Activated T-helper 1 cell treated with anti-CD3 and anti-CD28 coated beads, Interleukin-12 subunit alpha, Interleukin-12 subunit beta, Interleukin-2, Interleukin-4 antibody, amounts not matched to agents 30 ng/mL and 10 ng/mL and 1 ng/mL, durations not matched to agents 14 hours and 24 hours and 36 hours (primary cell): ENCODE results near the gene CLEC16A. TPM values are rescaled to one million over a fixed set of nuclear protein-coding genes. Genes with fewer than 3 reads are reported as not detected.

Source experiments
- DNase-seq: peaks from one replicate; pipeline ENCODE4 v3.0.0; 2021; ENCODE audit warnings: low spot score
- H3K27ac Mint-ChIP-seq: one replicate; pipeline ENCODE4 v1.8.0; 2021; ENCODE audit warnings: mild to moderate bottlenecking, mixed read lengths
- H3K27me3 Mint-ChIP-seq: one replicate; pipeline ENCODE4 v1.8.0; 2022; ENCODE audit warnings: mild to moderate bottlenecking, moderate library complexity, mixed read lengths; ENCODE audit not compliant: insufficient read depth
- H3K36me3 Mint-ChIP-seq: one replicate; pipeline ENCODE4 v1.8.0; 2021; ENCODE audit warnings: low read depth, mixed read lengths
- H3K4me1 Mint-ChIP-seq: one replicate; pipeline ENCODE4 v1.8.0; 2021; ENCODE audit warnings: low read depth, mixed read lengths
- H3K4me3 Mint-ChIP-seq: one replicate; pipeline ENCODE4 v1.8.0; 2021; ENCODE audit warnings: mild to moderate bottlenecking, moderate library complexity, mixed read lengths
- H3K9me3 Mint-ChIP-seq: one replicate; pipeline ENCODE4 v1.8.0; 2021; ENCODE audit warnings: mixed read lengths
- intact Hi-C: fragments of 100-400 bp; cut with micrococcal nuclease; formaldehyde crosslinking; loops from one replicate; pipeline ENCODE4 v1.15.1; 2024
- total RNA-seq: library from RNA; stranded (reverse); gene quantifications from 2 replicates; pipeline ENCODE4 v1.2.3, GENCODE V29; 2022

The CLEC16A gene
- total RNA-seq, 1 donor from 2014 or later: 37.4 TPM

GRCh38 chr16:11138769-11139325, 194.5 kb downstream of the CLEC16A start:
- intact Hi-C loops: loop anchor here (2.0 kb wide), 1 partner anchor 14 kb away; no protein-coding TSS in a partner anchor
- Mint-ChIP-seq H3K27ac (peak overlapping the region; percentile 38), H3K27me3 (no peaks in the 10 kb centered on the region)

GRCh38 chr16:11139326-11140097, 195.1 kb downstream of the CLEC16A start:
- peak overlapping the region; percentile 89 for H3K27ac Mint-ChIP-seq
- H3K4me1 Mint-ChIP-seq: peaks cover 62% of the 10 kb centered on the region
- no peaks in the 10 kb centered on the region for H3K27me3 Mint-ChIP-seq
- peaks cover 22% of the 10 kb centered on the region for H3K36me3 Mint-ChIP-seq
- peak overlapping the region; percentile 48 for H3K4me3 Mint-ChIP-seq
- intact Hi-C loops: loop anchor here (2.0 kb wide), 1 partner anchor 15 kb away; no protein-coding TSS in a partner anchor
- no peak for DNase-seq
- H3K9me3 Mint-ChIP-seq: no peaks in the 10 kb centered on the region

More at GRCh38 chr16:11138769-11139325, 194.5 kb downstream of the CLEC16A start:
- DNase-seq: no peak
- peaks cover 22% of the 10 kb centered on the region for H3K36me3 Mint-ChIP-seq
- H3K4me1 Mint-ChIP-seq: peaks cover 62% of the 10 kb centered on the region
- no peak overlapping the region for H3K4me3 Mint-ChIP-seq
- H3K9me3 Mint-ChIP-seq: no peaks in the 10 kb centered on the region

DNA sequence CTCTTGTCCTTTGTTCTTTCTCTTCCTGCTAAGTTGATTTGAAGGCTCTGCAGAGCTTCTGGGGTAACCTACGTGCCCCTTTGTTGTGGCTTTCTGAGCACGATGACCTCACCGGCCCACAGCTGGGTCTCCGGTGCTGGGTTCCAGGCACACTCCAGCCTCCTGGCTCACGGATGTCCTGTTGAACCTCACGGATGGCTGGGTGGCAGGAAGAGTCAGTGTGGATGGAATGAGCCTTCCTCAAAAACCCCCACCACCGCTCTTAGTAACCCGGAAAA, 195.7 kb downstream of the CLEC16A start:
- Mint-ChIP-seq H3K27me3 (no peaks in the 10 kb centered on the region), H3K4me3 (peak overlapping the region; percentile 48), H3K36me3 (peaks cover 17% of the 10 kb centered on the region), H3K27ac (peak overlapping the region; percentile 89), H3K4me1 (peaks cover 62% of the 10 kb centered on the region), H3K9me3 (no peaks in the 10 kb centered on the region)
- intact Hi-C loops: no loop called here
- peak; percentile 48 for DNase-seq

- H3K9me3 Mint-ChIP-seq: no peaks in the 10 kb centered on the region
- DNase-seq: no peak
- peak overlapping the region; percentile 89 for H3K27ac Mint-ChIP-seq
- H3K4me3 Mint-ChIP-seq: peak overlapping the region; percentile 48
- H3K36me3 Mint-ChIP-seq: peaks cover 17% of the 10 kb centered on the region
- H3K4me1 Mint-ChIP-seq: peaks cover 59% of the 10 kb centered on the region
- no peaks in the 10 kb centered on the region for H3K27me3 Mint-ChIP-seq
- intact Hi-C loops: no loop called here
These were observed 196.1 kb downstream of the CLEC16A start for GRCh38 chr16:11140466-11140865.

- Mint-ChIP-seq H3K27me3 (no peaks in the 10 kb centered on the region), H3K36me3 (peaks cover 13% of the 10 kb centered on the region), H3K9me3 (no peaks in the 10 kb centered on the region), H3K27ac (no peak overlapping the region), H3K4me1 (peaks cover 55% of the 10 kb centered on the region), H3K4me3 (no peak overlapping the region)
- DNase-seq: no peak
- intact Hi-C loops: no loop called here
These were observed 196.5 kb downstream of the CLEC16A start for GRCh38 chr16:11140867-11141266.

DNA sequence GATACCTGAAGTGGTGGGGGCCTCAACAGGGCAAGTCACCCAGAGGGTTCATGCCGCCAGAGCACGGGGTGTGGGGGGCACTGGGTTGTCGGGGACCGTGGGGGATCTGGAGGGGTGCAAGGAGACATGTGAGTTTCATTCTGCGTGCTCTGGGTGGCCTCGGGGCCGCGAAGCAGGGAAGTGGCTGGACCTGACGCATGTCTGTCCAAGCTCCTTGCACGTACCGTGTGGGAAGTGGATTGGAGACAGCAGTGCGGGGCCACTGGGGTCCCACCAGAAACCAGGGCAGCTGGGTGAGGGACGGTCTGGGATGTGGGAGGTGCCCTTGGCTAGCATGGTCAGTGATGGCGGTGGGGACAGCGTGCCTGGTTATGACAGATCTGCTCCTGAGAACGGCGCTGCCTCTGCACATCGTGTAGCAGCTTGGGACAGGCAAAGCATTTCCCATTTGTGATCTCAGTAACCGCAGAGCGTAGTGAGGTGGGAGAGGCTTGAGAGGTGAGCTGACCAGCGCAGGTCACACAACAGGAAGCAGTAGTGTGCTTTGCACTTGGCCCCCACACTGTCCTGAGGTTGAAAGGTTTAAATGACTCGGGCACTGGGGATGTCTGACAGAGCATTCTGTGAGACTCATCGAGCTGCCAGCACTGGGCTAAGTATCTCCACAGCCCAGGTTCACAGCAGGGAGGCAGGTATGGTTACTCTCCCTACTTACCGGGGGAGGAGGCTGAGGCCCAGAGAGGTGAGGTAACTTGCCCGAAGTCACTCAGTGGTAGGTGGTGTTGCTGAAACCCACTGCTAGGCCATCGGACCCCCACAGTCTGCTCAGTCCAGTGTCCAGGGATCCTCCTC, 197.3 kb downstream of the CLEC16A start:
- no peak overlapping the region for H3K27ac Mint-ChIP-seq
- H3K4me1 Mint-ChIP-seq: peaks cover 47% of the 10 kb centered on the region
- H3K4me3 Mint-ChIP-seq: no peak overlapping the region
- H3K9me3 Mint-ChIP-seq: no peaks in the 10 kb centered on the region
- intact Hi-C loops: no loop called here
- H3K36me3 Mint-ChIP-seq: peaks cover 10% of the 10 kb centered on the region
- no peak for DNase-seq
- H3K27me3 Mint-ChIP-seq: no peaks in the 10 kb centered on the region

DNA sequence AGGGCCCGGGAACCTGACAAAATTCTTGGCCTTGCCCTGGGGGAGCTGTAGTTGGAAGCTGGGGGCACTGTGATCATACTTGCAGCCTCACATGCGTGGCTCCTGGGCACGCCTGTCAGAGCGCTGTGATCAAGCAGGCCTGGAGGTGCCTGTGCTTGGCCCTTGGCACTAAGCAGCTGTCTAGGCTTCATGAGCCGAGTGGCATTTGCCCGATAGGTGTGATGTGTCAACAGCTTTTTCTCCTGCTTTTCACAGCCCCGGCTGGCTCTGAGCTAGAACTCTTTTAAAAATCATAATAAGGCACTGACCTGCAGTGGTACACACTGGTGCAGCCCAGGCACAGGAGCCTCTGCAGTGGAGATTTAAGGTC, 197.9 kb downstream of the CLEC16A start:
- H3K9me3 Mint-ChIP-seq: no peaks in the 10 kb centered on the region
- no peaks in the 10 kb centered on the region for H3K27me3 Mint-ChIP-seq
- H3K27ac Mint-ChIP-seq: no peak overlapping the region
- H3K4me3 Mint-ChIP-seq: no peak overlapping the region
- intact Hi-C loops: no loop called here
- peaks cover 12% of the 10 kb centered on the region for H3K36me3 Mint-ChIP-seq
- no peak for DNase-seq
- H3K4me1 Mint-ChIP-seq: peaks cover 47% of the 10 kb centered on the region

DNA sequence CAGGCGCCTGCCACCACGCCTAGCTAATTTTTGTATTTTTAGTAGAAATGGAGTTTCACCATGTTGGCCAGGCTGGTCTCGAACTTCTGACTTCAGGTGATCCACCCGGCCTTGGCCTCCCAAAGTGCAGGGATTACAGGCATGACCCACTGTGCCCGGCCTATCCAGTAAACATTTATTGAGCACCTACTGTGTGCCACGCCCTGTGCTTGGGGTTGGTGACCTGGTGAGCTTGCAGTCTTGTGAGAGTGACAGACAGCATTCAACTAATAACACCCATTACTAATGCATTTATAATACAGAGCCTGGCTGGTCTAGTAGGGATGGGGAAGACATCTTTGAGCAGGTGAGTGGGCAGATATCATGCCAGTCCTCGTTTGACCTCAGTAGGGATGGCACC, 198.6 kb downstream of the CLEC16A start:
- intact Hi-C loops: no loop called here
- Mint-ChIP-seq H3K4me3 (no peak overlapping the region), H3K4me1 (peaks cover 49% of the 10 kb centered on the region), H3K27me3 (no peaks in the 10 kb centered on the region), H3K9me3 (no peaks in the 10 kb centered on the region), H3K27ac (no peak overlapping the region), H3K36me3 (peaks cover 11% of the 10 kb centered on the region)
- DNase-seq: no peak

DNA sequence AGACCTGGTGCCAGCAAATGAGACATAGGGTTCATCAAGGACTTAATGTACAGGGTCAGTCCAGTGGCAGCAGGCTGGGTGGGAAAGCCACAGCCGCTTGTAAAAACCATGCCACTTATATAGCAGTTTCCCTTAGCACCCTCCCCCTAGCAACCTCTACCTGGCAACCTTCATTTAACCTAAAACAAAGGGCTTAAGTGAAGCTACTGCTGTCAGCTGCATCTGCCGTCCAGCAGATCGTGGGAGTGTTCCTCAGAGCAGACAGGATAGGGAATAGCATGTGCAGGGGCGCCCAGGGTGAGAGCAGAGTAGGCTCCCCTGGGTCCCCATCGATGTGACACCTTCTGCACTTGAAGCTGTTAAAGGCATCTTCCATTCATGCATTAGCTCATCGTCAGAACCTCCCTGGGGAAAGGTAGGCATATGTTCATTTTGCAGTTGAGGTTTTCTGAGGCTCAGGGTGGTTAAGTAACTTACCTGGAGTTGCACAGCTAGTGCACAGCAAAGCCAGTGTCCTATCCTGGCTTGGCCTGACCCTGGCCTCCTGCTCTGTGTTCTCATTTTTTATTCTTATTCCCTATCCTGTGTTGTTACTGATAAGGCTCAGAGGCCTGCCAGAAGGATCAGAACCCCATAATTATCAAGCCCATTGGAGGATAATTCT, 199.1 kb downstream of the CLEC16A start:
- peaks cover 46% of the 10 kb centered on the region for H3K4me1 Mint-ChIP-seq

GRCh38 chr16:11144122-11144521, 199.8 kb downstream of the CLEC16A start:
- Mint-ChIP-seq H3K36me3 (peaks cover 13% of the 10 kb centered on the region), H3K4me3 (no peak overlapping the region), H3K27me3 (no peaks in the 10 kb centered on the region), H3K9me3 (no peaks in the 10 kb centered on the region), H3K4me1 (peaks cover 45% of the 10 kb centered on the region), H3K27ac (no peak overlapping the region)
- no peak for DNase-seq
- intact Hi-C loops: no loop called here

More for the DNA sequence above, 199.1 kb downstream of the CLEC16A start:
- H3K4me3 Mint-ChIP-seq: no peak overlapping the region
- DNase-seq: no peak
- peaks cover 10% of the 10 kb centered on the region for H3K36me3 Mint-ChIP-seq
- no peaks in the 10 kb centered on the region for H3K27me3 Mint-ChIP-seq
- H3K27ac Mint-ChIP-seq: no peak overlapping the region
- no peaks in the 10 kb centered on the region for H3K9me3 Mint-ChIP-seq
- intact Hi-C loops: no loop called here

DNA sequence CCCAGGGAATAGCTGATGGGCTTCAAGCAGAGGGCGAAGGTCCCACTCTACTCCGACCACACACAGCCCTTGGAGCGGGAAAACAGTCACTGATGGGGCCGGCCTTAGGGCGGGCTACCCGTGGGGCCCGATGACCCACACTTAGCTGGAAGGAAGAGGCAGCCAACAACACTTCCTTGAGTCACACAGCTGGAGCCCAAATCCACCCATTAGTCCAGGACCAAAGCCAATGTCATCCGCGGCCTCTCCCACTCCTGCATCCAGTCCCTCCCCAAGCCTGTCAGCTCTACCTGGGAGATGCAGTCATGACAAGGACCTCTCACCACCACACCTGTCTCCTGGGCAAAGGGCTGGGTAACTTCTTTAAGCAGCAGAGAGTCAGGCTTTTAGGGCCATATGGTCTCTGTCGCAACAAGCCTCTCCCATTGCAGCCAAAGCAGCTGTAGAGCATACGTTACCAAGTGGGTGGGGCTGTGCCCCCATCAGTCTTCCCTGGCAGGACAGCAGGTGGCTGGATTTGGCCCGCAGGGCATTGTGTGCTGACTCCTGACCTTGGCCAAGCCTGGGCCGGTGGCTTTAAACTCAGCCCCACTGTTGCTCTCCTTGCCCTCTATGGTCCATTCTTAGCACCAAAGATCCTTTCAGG, 200.9 kb downstream of the CLEC16A start:
- intact Hi-C loops: no loop called here
- peaks cover 15% of the 10 kb centered on the region for H3K36me3 Mint-ChIP-seq
- no peaks in the 10 kb centered on the region for H3K9me3 Mint-ChIP-seq
- no peak overlapping the region for H3K4me3 Mint-ChIP-seq
- no peak overlapping the region for H3K27ac Mint-ChIP-seq
- DNase-seq: no peak
- H3K4me1 Mint-ChIP-seq: peaks cover 33% of the 10 kb centered on the region
- H3K27me3 Mint-ChIP-seq: no peaks in the 10 kb centered on the region

GRCh38 chr16:11145819-11146211, 201.5 kb downstream of the CLEC16A start:
- no peak overlapping the region for H3K27ac Mint-ChIP-seq
- peaks cover 29% of the 10 kb centered on the region for H3K4me1 Mint-ChIP-seq
- intact Hi-C loops: loop anchor here (2.0 kb wide), 1 partner anchor 15 kb away; no protein-coding TSS in a partner anchor
- H3K4me3 Mint-ChIP-seq: no peak overlapping the region
- H3K9me3 Mint-ChIP-seq: no peaks in the 10 kb centered on the region
- DNase-seq: no peak
- no peaks in the 10 kb centered on the region for H3K27me3 Mint-ChIP-seq
- peaks cover 20% of the 10 kb centered on the region for H3K36me3 Mint-ChIP-seq
